ENCODE data around the gene TAS2R8.

DNA sequence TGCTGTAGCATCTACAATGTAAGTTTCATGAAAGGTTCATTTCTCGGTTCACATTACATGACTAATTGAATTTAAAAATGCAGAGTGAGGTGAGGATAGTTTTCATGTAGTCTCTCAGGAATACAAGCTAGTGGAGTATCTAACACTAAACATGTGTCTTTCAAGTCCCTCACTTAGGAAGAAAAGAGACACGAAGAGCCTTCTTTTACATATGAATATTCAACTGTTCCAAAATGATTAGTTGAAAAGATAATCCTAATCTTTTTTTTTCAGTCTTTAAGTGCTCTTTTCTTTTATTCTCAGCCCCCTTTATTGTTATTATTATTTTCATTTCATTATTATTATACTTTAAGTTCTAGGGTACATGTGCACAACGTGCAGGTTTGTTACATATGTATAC lies 31.4 kb upstream of the TAS2R8 start:
- TF ChIP-seq CTCF (IDR thresholded peaks at IDR 0.05) (no peak), POLR2A (IDR thresholded peaks at IDR 0.05) (no peak)

Measured in esophagus squamous epithelium (tissue), 4 donors.